Measurements from ENCODE around the gene GSG1L.

GRCh38 chr16:27859020-27859419 is 204.5 kb downstream of the GSG1L start:
- TF ChIP-seq, protein P1, sequence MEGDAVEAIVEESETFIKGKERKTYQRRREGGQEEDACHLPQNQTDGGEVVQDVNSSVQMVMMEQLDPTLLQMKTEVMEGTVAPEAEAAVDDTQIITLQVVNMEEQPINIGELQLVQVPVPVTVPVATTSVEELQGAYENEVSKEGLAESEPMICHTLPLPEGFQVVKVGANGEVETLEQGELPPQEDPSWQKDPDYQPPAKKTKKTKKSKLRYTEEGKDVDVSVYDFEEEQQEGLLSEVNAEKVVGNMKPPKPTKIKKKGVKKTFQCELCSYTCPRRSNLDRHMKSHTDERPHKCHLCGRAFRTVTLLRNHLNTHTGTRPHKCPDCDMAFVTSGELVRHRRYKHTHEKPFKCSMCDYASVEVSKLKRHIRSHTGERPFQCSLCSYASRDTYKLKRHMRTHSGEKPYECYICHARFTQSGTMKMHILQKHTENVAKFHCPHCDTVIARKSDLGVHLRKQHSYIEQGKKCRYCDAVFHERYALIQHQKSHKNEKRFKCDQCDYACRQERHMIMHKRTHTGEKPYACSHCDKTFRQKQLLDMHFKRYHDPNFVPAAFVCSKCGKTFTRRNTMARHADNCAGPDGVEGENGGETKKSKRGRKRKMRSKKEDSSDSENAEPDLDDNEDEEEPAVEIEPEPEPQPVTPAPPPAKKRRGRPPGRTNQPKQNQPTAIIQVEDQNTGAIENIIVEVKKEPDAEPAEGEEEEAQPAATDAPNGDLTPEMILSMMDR (IDR thresholded peaks at IDR 0.05; ENCODE audit: insufficient read depth, low read length), result no peak
- TF ChIP-seq POLR2AphosphoS5 (IDR thresholded peaks at IDR 0.05; ENCODE audit: low read depth) (no peak), SPI1 (IDR thresholded peaks at IDR 0.05; ENCODE audit: borderline replicate concordance, low read depth) (no peak), GABPA (IDR thresholded peaks at IDR 0.05; ENCODE audit: low read depth) (no peak)
- TF ChIP-seq, protein P2, sequence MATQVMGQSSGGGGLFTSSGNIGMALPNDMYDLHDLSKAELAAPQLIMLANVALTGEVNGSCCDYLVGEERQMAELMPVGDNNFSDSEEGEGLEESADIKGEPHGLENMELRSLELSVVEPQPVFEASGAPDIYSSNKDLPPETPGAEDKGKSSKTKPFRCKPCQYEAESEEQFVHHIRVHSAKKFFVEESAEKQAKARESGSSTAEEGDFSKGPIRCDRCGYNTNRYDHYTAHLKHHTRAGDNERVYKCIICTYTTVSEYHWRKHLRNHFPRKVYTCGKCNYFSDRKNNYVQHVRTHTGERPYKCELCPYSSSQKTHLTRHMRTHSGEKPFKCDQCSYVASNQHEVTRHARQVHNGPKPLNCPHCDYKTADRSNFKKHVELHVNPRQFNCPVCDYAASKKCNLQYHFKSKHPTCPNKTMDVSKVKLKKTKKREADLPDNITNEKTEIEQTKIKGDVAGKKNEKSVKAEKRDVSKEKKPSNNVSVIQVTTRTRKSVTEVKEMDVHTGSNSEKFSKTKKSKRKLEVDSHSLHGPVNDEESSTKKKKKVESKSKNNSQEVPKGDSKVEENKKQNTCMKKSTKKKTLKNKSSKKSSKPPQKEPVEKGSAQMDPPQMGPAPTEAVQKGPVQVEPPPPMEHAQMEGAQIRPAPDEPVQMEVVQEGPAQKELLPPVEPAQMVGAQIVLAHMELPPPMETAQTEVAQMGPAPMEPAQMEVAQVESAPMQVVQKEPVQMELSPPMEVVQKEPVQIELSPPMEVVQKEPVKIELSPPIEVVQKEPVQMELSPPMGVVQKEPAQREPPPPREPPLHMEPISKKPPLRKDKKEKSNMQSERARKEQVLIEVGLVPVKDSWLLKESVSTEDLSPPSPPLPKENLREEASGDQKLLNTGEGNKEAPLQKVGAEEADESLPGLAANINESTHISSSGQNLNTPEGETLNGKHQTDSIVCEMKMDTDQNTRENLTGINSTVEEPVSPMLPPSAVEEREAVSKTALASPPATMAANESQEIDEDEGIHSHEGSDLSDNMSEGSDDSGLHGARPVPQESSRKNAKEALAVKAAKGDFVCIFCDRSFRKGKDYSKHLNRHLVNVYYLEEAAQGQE (IDR thresholded peaks at IDR 0.05; ENCODE audit: insufficient replicate concordance, low read depth), result no peak

Measured in HL-60 (cell line).